ENCODE measurements around the gene ZNF407. TPM values are rescaled to one million over a fixed set of nuclear protein-coding genes. Genes with fewer than 3 reads are reported as not detected.

The ZNF407 gene
- total RNA-seq, 2 experiments from 2014 or later, result 23.2 to 24.7 TPM

GRCh38 chr18:74994502-74995418, 397.1 kb downstream of the ZNF407 start:
- ChIA-PET CTCF (no interaction called here), POLR2A (interaction anchor here (0.8 to 1.6 kb wide), 3 partner anchors 44 to 76 kb away, joined by 3 to 4 read pairs (median 3); no protein-coding TSS in a partner anchor)
- Mint-ChIP-seq H3K27me3 (no peaks in the 10 kb centered on the region), H3K4me3 (peak overlapping the region; percentile 68), H3K27ac (peak overlapping the region; percentile 73), H3K4me1 (ENCODE audit: low read depth) (peaks cover 41% of the 10 kb centered on the region), H3K9me3 (no peaks in the 10 kb centered on the region), H3K36me3 (ENCODE audit: low read depth) (peaks cover 14% of the 10 kb centered on the region)
- peak in 4 of 14 experiments; percentile 22 to 77 (median 46) for DNase-seq
- Histone ChIP-seq H3K9me3 (ENCODE audit: control insufficient read depth in 1 of 2, insufficient read depth in 1 of 2, low read length in 2 of 2) (no peaks in the 10 kb centered on the region), H3K4me3 (ENCODE audit: low read length) (peak overlapping the region; percentile 34), H3K36me3 (ENCODE audit: insufficient read depth, low read length) (no peaks in the 10 kb centered on the region), H3K4me1 (ENCODE audit: insufficient read depth, low read length) (peaks cover 25% of the 10 kb centered on the region), H3K27ac (ENCODE audit: low read depth in 1 of 2, low read length in 2 of 2) (peak overlapping the region in 1 of 2 donors; percentile 68), H3K27me3 (ENCODE audit: control insufficient read depth in 1 of 2, insufficient read depth in 2 of 2, low read length in 2 of 2) (no peaks in the 10 kb centered on the region)
- intact Hi-C loops (cut with DNase I, micrococcal nuclease), result no loop called here
- no peak for TF ChIP-seq CTCF (IDR thresholded peaks at IDR 0.05)
- peak; percentile 73 for ATAC-seq (ENCODE audit: poor library complexity)

GRCh38 chr18:74995419-74995736, 397.7 kb downstream of the ZNF407 start:
- Histone ChIP-seq H3K9me3 (ENCODE audit: control insufficient read depth in 1 of 2, insufficient read depth in 1 of 2, low read length in 2 of 2) (no peaks in the 10 kb centered on the region), H3K27me3 (ENCODE audit: control insufficient read depth in 1 of 2, insufficient read depth in 2 of 2, low read length in 2 of 2) (no peaks in the 10 kb centered on the region), H3K27ac (ENCODE audit: low read depth in 1 of 2, low read length in 2 of 2) (peak overlapping the region in 1 of 2 donors; percentile 68), H3K4me1 (ENCODE audit: insufficient read depth, low read length) (peaks cover 25% of the 10 kb centered on the region), H3K36me3 (ENCODE audit: insufficient read depth, low read length) (no peaks in the 10 kb centered on the region), H3K4me3 (ENCODE audit: low read length) (peak overlapping the region; percentile 34)
- CTCF ChIA-PET, result no interaction called here
- Mint-ChIP-seq H3K36me3 (ENCODE audit: low read depth) (peaks cover 14% of the 10 kb centered on the region), H3K4me3 (peak overlapping the region; percentile 68), H3K4me1 (ENCODE audit: low read depth) (peaks cover 37% of the 10 kb centered on the region), H3K27me3 (no peaks in the 10 kb centered on the region), H3K9me3 (no peaks in the 10 kb centered on the region), H3K27ac (peak overlapping the region; percentile 73)
- DNase-seq (no peak), ATAC-seq (ENCODE audit: poor library complexity) (no peak)
- no peak for TF ChIP-seq CTCF (IDR thresholded peaks at IDR 0.05)
- POLR2A ChIA-PET, result interaction anchor here (0.8 to 1.6 kb wide), 3 partner anchors 45 to 76 kb away, joined by 3 to 4 read pairs (median 3); no protein-coding TSS in a partner anchor
- intact Hi-C loops (cut with DNase I, micrococcal nuclease), result no loop called here

GRCh38 chr18:74996055-74996454, 398.4 kb downstream of the ZNF407 start:
- TF ChIP-seq CTCF (IDR thresholded peaks at IDR 0.05), result no peak
- intact Hi-C loops (cut with DNase I, micrococcal nuclease), result no loop called here
- Mint-ChIP-seq H3K36me3 (ENCODE audit: low read depth) (peaks cover 14% of the 10 kb centered on the region), H3K27me3 (no peaks in the 10 kb centered on the region), H3K9me3 (no peaks in the 10 kb centered on the region), H3K4me1 (ENCODE audit: low read depth) (peaks cover 30% of the 10 kb centered on the region), H3K4me3 (no peak overlapping the region), H3K27ac (no peak overlapping the region)
- ChIA-PET POLR2A (interaction anchor here (1.2 to 1.6 kb wide), 2 partner anchors 46 to 75 kb away, joined by 3 to 4 read pairs; no protein-coding TSS in a partner anchor), CTCF (no interaction called here)
- ATAC-seq (ENCODE audit: poor library complexity) (no peak), DNase-seq (peak in 1 of 14 experiments; percentile 65)
- H3K27ac ChIP-seq (ENCODE audit: low read depth in 1 of 2, low read length in 2 of 2), result no peak overlapping the region
- H3K36me3 ChIP-seq (ENCODE audit: insufficient read depth, low read length), result no peaks in the 10 kb centered on the region
- peaks cover 21% of the 10 kb centered on the region for H3K4me1 ChIP-seq (ENCODE audit: insufficient read depth, low read length)
- no peaks in the 10 kb centered on the region for H3K9me3 ChIP-seq (ENCODE audit: control insufficient read depth in 1 of 2, insufficient read depth in 1 of 2, low read length in 2 of 2)
- H3K27me3 ChIP-seq (ENCODE audit: control insufficient read depth in 1 of 2, insufficient read depth in 2 of 2, low read length in 2 of 2), result no peaks in the 10 kb centered on the region
- H3K4me3 ChIP-seq (ENCODE audit: low read length), result no peak overlapping the region
